IPS-11a (cell line): ENCODE results near the gene SETD5.
A peak's percentile ranks its signal among the peaks of the same experiment; 100 is the strongest.

Source experiments
- H3K4me3 ChIP-seq: one replicate; pipeline ENCODE4 v1.5.1; 2013; ENCODE audit warnings: low read depth, low read length, control low read depth

Gene SETD5, protein sequence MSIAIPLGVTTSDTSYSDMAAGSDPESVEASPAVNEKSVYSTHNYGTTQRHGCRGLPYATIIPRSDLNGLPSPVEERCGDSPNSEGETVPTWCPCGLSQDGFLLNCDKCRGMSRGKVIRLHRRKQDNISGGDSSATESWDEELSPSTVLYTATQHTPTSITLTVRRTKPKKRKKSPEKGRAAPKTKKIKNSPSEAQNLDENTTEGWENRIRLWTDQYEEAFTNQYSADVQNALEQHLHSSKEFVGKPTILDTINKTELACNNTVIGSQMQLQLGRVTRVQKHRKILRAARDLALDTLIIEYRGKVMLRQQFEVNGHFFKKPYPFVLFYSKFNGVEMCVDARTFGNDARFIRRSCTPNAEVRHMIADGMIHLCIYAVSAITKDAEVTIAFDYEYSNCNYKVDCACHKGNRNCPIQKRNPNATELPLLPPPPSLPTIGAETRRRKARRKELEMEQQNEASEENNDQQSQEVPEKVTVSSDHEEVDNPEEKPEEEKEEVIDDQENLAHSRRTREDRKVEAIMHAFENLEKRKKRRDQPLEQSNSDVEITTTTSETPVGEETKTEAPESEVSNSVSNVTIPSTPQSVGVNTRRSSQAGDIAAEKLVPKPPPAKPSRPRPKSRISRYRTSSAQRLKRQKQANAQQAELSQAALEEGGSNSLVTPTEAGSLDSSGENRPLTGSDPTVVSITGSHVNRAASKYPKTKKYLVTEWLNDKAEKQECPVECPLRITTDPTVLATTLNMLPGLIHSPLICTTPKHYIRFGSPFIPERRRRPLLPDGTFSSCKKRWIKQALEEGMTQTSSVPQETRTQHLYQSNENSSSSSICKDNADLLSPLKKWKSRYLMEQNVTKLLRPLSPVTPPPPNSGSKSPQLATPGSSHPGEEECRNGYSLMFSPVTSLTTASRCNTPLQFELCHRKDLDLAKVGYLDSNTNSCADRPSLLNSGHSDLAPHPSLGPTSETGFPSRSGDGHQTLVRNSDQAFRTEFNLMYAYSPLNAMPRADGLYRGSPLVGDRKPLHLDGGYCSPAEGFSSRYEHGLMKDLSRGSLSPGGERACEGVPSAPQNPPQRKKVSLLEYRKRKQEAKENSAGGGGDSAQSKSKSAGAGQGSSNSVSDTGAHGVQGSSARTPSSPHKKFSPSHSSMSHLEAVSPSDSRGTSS (N-terminal part only)

DNA sequence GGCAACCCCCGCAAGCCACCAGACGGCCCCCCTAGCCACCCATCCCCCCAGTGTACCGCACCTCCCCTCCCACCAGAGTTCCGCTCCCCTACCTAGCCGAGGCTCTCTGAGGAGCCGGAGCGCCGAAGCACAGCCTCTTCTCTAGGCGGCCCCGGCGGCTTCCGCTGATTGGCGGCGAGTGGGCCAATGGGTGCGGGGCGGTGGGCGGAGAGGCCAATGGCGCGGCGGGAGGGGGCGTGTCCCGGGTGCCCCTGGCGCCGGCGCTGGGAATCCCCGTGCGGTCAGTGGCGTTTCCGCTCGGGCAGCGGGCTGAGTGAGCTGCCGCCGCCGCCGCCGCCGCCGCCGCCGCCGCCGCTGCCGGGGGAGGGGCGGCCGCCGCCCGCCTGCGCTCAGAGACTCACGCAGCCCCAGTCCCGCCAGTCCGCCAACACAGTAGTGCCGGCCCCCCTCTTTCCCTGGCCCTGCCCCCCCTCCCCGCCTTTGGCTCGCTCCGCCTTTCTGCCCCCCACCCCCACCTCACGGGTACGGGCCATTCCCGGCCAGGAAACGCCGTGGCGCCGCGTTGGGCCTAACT lies at the start of gene SETD5:
SETD5 (plus strand) TSS at position 284 of the 574 bp plus-strand sequence. CDS start 31,324 bp downstream, outside the sequence.
- H3K4me3 ChIP-seq = peak within 1 kb of the TSS; percentile 98

GRCh38 chr3:9347887-9348286 lies 49.5 kb upstream of the SETD5 start:
- H3K4me3 ChIP-seq = no peak overlapping the region

DNA sequence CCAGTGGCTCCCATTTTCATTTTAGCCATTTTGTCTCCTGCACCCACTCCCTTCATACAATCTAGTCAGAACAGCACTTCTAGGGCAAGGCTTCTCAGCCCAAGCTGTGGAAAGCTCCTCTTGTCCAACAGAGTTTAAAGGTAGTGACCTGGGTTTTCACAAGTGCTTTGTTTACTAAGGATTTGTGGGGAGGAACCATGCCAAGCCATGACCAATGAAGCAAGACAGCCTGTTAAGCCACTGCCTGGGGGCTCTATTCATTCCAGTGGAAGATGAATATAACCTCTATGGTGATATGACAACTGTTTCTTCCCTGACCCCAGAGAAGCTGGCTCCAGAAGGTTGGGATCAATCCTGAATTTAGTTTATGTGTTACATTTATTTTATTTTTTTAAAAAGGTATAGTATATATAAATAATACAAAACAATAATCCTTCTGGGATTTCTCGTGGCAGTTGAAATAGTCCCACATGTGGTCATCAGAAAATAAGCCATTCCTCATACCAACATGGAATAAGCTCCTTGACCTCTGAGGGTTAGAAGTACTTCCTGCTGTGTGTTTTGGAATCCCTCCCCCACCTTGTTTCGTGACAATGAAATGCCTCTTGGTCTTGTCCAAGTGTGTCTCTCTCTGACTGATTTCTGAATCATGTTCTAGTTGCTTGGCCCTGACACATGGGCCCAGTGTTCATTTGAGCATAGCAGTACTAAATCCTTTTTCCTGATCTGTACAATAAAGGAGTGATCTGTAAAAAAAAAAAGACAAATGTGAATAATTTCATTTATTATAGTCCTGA lies 47.9 kb upstream of the SETD5 start:
- no peak overlapping the region for H3K4me3 ChIP-seq

DNA sequence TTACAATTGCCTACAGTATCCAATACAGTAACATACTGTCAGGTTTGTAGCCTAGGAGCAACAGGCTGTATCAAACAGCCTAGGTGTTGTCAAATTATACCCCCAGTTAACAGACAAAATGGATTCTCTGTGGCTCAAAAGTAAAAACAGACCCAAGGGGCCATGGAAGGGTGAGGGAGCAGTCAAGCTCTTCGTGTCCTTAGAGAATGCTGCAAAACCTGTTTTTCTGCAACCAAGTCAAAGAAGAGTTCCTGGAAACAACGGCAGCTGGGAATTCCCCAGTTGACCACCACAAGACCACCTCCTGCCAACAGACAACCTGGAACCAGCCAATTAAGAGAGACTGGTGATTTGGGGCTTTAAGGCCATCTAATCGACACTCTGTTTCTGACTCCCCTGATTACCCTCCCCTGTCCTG lies 45.7 kb upstream of the SETD5 start:
- H3K4me3 ChIP-seq = no peak overlapping the region

GRCh38 chr3:9352917-9353752 lies 44.3 kb upstream of the SETD5 start:
- no peak overlapping the region for H3K4me3 ChIP-seq

GRCh38 chr3:9361691-9362388 lies 35.6 kb upstream of the SETD5 start:
- no peak overlapping the region for H3K4me3 ChIP-seq

DNA sequence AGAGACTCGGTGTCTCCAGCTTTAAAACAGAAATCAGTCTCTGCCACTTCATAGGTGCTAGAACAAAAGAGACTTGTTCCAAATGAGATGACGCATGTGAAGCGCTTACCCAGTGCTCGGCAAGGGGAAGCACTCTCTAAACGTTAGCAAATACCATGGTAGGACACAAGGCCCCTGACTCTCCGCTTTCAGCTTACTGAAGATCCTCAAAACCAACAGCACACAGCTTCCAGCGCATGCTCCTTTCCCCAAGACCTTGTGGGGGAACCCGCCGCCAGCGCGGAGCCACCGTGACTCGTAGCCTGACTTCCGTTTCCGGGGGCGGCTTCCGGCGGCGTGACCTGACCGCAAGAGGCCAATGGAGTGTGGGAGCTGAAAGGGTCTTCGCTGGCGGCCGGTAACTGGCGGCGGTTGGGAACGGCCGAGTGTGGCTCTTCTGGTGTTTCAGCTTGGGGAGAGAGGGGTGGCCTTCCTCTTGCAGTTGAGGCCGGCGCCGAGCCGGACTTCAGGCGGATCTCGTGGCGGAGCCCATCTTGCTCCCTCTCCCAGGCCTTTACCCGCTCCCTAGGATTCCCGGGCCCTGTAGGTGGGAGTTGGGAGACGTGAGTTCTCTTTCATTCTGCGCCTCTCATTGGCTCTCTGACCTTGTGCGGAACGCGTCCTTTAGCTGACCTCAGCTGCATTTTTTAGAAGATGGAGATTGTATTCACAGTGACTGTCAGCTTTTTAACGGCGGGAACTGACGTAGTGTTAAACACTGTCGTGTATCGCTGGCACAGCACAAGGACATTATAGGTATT lies 34.5 kb upstream of the SETD5 start, which contains the start of gene THUMPD3:
THUMPD3 (plus strand) TSS at position 324 of the 800 bp plus-strand sequence. CDS start 2,015 bp downstream, outside the sequence.
- H3K4me3 ChIP-seq = peak within 1 kb of the TSS; percentile 87

- no peak overlapping the region for H3K4me3 ChIP-seq
Observed at GRCh38 chr3:9369508-9369907, 27.9 kb upstream of the SETD5 start.

DNA sequence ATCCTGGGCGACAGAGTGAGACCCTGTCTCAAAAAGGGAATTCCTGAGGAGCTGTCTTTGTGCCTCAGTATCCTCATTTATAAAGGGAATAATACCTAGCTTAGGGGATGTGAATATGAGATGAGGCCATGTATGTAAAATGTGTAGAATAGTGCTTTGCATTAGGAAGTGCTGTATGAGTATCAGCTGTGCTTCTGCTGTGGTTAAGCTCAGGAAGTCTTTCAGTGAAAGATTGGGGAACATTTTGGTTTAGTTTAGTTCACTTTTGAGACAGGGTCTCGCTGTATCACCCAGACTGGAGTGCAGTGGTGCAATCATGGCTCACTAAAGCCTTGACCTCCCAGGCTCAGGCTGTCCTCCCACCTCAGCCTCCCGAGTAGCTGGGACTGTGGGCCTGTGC lies 23.9 kb upstream of the SETD5 start:
- no peak overlapping the region for H3K4me3 ChIP-seq

- no peak overlapping the region for H3K4me3 ChIP-seq
Observed at GRCh38 chr3:9377981-9378380, 19.4 kb upstream of the SETD5 start.

DNA sequence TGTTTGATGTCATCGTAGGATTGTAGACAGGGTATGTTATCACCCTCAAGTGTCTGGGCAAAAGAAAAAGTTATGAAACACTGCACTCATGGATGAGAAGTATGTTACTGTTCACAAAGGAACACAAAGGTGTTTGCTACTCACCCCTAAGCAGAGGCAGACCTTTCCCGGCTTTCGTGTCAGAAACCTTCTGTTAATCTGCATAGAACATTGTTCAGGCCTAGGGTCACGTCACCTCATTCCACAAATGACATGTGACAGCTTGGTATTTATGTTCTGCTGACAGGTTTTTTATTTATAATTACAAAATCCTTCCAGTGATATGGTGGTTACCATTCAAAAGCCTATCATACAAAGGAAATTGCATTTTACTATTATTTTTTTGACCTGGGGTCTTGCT lies 18.1 kb upstream of the SETD5 start:
- H3K4me3 ChIP-seq = no peak overlapping the region

- H3K4me3 ChIP-seq = no peak overlapping the region
Observed at GRCh38 chr3:9380014-9380413, 17.4 kb upstream of the SETD5 start.

DNA sequence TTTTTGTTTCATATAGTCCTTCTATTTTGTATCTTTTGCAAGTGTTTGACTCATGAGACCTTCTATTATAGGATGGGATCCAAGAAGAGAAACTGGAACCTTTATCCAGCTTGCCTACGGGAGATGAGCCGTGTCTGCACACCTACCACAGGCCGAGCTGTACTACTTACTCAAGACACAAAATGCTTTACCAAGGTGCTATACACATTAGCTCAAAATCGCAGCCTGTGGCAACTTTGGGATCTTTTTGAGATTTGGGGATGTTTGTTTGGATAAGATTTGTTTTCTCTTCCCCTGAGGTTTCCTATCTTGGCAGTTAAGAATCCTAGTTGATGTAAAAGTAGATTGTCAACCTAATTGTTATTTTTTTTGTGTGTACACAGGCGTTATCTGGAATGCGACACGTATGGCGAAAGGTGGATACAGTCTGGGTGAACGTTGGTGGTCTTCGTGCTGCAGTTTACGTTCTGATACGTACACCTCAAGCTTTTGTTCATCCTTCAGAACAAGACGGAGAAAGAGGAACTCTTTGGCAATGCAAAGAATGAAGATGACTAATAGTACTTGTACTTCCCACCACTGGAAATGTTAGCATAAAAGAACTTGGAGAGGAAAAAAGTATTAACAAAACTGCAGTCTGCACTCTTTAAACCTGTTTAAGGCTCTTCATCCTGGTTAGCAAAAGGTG lies 13.1 kb upstream of the SETD5 start:
- no peak overlapping the region for H3K4me3 ChIP-seq

DNA sequence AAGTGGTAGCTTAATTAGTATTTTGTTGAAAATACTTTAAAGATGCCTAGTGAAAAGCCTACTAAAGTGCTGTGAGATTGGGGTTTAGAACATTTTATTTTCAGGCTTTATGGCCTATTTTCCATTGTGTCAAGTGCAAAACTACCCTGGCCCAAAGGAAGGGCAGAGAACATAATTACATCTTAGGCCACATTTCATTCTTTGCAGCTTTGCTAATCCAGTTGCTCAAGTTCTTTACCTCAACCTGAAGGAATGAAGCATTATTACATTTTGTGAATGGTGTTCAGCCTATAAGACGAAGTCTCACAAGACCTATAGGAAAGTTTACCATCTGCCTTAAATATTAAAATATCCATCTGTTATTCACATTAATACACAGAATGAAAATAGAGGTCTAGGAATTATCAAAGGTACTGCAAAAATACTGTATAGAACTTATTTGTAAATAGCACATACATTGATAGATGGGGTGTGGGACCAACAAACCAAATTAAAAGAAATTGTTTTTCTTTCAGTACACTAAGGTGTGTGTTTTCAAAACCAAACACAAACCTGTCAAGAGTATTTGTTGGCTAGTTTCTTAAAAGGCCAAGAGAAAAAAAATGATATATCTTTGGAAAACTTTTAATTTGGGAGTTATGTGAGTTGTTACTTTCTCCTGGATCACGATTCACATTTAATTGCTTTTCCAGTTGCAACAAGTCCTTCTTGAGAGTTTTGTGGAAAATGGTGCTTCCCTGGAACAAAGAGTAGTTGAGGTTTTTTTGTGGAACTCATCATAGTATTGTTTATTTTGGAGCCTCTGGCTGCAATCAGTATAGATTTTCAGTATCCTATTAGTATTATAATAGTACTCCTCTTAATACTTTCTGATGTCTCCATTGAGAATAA lies 12.0 kb upstream of the SETD5 start:
- H3K4me3 ChIP-seq = no peak overlapping the region

DNA sequence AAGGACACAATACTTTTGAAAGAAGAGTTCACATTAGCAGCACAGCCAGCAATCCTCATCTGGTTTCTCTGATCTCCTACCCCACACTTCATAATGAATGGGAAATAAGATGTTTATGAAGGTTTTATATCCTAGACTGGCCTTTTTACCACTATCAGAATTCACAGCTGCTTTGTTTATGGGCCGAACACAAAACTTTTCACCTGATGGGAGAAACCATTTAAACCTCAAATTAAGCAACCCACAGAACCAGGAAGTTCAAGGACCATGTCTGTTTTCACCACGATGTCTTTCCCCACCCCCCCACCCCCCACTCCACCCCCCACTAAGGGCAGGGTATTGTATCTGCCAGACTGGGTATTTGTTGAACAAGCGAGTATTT lies 11.3 kb upstream of the SETD5 start:
- H3K4me3 ChIP-seq = no peak overlapping the region
